Measurements from ENCODE around the gene ECT2L.

GRCh38 chr6:138782243-138782642 is 13.6 kb upstream of the ECT2L start:
- no peak for TF ChIP-seq CTCF (IDR thresholded peaks at IDR 0.05; ENCODE audit: low read length)
- TF ChIP-seq EZH2 (IDR thresholded peaks at IDR 0.05; ENCODE audit: borderline replicate concordance, low read length) = no peak
